Activated CD4-positive, alpha-beta memory T cell treated with anti-CD3 and anti-CD28 coated beads for 36 hours (primary cell): Measurements from ENCODE around the gene KCNK4. TPM values are rescaled to one million over a fixed set of nuclear protein-coding genes. Genes with fewer than 3 reads are reported as not detected.
A peak's percentile ranks its signal among the peaks of the same experiment; 100 is the strongest.

Source experiments
- CTCF ChIA-PET: fragments of 350-600 bp; sonication (Branson Sonifier 250); formaldehyde crosslinking; loops from one replicate; lab custom pipeline; 2021; ENCODE audit warnings: antibody characterized with exemption, inconsistent platforms; lab: Charles Lee
- POLR2A ChIA-PET: fragments of 350-600 bp; sonication (Branson Sonifier 250); formaldehyde crosslinking; loops from one replicate; lab custom pipeline; 2021; ENCODE audit warnings: antibody characterized with exemption; lab: Charles Lee
- DNase-seq: peaks from one replicate; pipeline ENCODE4 v3.0.0-alpha.2; 2020
- H3K27ac Mint-ChIP-seq: one replicate; pipeline ENCODE4 v1.8.0; 2021; ENCODE audit warnings: mixed read lengths
- H3K27me3 Mint-ChIP-seq: one replicate; pipeline ENCODE4 v1.8.0; 2021; ENCODE audit warnings: mixed read lengths
- H3K36me3 Mint-ChIP-seq: one replicate; pipeline ENCODE4 v1.8.0; 2021; ENCODE audit warnings: mixed read lengths
- H3K4me1 Mint-ChIP-seq: one replicate; pipeline ENCODE4 v1.8.0; 2021; ENCODE audit warnings: low read depth, mixed read lengths
- H3K4me3 Mint-ChIP-seq: one replicate; pipeline ENCODE4 v1.8.0; 2021; ENCODE audit warnings: mild to moderate bottlenecking, mixed read lengths
- H3K9me3 Mint-ChIP-seq: one replicate; pipeline ENCODE4 v1.8.0; 2021; ENCODE audit warnings: mixed read lengths
- intact Hi-C: fragments of 100-400 bp; cut with micrococcal nuclease; formaldehyde crosslinking; loops from one replicate; pipeline ENCODE4 v1.15.1; 2023
- total RNA-seq, 2 experiments: library from RNA; stranded (reverse); gene quantifications; one replicate each; pipeline ENCODE4 v1.2.3, GENCODE V29; 2021

Gene KCNK4
- total RNA-seq, 2 experiments from 2014 or later = 0.34 TPM; not detected in 1

DNA sequence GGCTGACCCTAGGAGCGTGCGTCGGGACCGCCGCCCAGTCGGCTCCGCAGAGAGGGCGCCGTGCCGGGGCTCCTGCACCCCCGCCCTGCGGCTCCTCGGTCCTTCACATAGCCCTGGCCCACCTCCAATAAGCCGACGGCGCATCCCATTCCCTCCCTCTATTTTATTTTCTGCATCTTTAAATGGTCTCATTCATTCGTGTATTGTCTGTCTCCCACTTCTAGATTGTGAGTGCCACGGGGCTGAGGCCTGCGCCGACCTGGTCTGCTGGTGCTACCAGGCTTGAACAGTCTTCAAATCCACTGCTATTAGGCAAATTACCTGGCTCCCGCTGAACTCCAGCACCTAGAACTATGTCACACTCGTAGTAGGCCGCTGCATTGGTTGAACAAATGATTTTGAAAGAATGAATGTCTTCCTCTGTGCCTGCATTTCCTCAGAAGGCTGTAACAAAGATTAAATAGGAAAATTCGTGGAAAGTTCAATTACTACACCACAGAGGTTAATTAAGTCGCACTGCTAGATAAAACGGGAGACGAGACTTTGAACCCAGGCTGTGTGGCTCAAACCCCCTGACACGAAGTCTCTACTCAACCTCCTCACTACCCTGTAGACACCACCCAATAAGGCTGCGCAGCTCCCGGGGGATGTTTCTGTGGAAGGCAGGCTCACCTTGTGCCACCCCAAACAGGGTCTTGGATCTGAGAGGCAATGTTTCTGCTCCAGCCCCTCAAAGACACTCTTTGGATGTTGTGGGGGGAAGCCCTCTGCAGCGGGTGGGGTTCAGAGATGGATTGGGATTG is 43.2 kb upstream of the KCNK4 start:
- peaks cover 9% of the 10 kb centered on the region for H3K36me3 Mint-ChIP-seq
- CTCF ChIA-PET = interaction anchor here (1.1 to 5.0 kb wide), 4 partner anchors 21 to 56 kb away, joined by 3 to 28 read pairs (median 14); partner anchors contain the start of genes CATSPERZ and ESRRA
- intact Hi-C loops = loop anchor here (10.0 kb wide), 1 partner anchor 867 kb away; the partner anchor contains the start of genes TM7SF2 and ZNHIT2
- peak overlapping the region; percentile 44 for H3K4me3 Mint-ChIP-seq
- POLR2A ChIA-PET = interaction anchor here (0.9 to 2.4 kb wide), 4 partner anchors 21 to 70 kb away, joined by 3 to 13 read pairs (median 4); partner anchors contain the start of genes ESRRA, PRDX5, STIP1 and TRMT112
- H3K27me3 Mint-ChIP-seq = no peaks in the 10 kb centered on the region
- DNase-seq = no peak
- H3K4me1 Mint-ChIP-seq = peaks cover 32% of the 10 kb centered on the region
- no peak overlapping the region for H3K27ac Mint-ChIP-seq
- no peaks in the 10 kb centered on the region for H3K9me3 Mint-ChIP-seq

DNA sequence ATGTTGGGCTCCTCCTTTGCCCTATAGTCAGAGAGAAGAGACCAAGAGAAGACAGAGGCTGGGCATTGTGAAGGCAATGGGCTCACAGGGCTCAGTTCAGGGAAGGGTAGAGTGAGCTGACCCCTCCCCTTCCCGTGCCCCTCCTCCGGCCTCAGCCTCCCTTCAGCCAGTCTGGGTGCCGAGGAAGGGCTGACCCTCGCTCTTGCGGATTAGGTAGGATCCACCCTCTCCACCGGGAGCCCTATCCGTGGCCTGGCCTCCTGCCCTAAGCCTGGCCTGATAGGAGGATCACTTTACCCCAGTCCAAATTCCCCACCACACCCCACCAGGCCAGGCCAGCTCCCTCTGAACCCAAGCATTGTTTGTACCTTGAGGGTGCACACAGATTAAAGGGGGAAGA is 42.5 kb upstream of the KCNK4 start:
- intact Hi-C loops = loop anchor here (10.0 kb wide), 1 partner anchor 866 kb away; the partner anchor contains the start of genes TM7SF2 and ZNHIT2
- H3K4me3 Mint-ChIP-seq = no peak overlapping the region
- POLR2A ChIA-PET = interaction anchor here (0.9 to 2.6 kb wide), 3 partner anchors 20 to 63 kb away, joined by 3 to 8 read pairs (median 3); partner anchors contain the start of gene STIP1

DNA sequence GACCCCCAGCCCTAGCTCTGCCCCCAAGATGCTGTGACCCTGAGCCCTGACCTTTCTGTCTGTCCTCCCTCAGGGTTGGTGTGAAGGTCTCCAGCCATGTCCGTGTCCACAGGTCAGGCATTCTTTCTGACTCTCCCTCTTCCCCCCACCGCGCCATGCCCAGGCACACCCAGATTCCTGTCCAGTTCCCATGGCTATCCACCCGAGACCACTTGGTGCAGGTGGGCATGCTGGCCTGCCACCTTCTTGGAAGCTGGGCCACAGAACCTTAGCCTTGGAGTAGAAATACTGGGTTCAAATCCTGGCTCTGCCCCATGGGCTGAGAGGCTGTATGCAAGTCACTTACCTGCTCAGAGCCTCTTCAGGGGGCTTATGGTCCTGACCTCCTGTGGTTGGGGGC is 42.1 kb upstream of the KCNK4 start:
- intact Hi-C loops = loop anchor here (10.0 kb wide), 1 partner anchor 866 kb away; the partner anchor contains the start of genes TM7SF2 and ZNHIT2

More for the DNA sequence above, 42.5 kb upstream of the KCNK4 start:
- CTCF ChIA-PET = no interaction called here
- Mint-ChIP-seq H3K27me3 (no peaks in the 10 kb centered on the region), H3K36me3 (peaks cover 4% of the 10 kb centered on the region), H3K4me1 (peaks cover 25% of the 10 kb centered on the region), H3K27ac (no peak overlapping the region), H3K9me3 (no peaks in the 10 kb centered on the region)
- no peak for DNase-seq

DNA sequence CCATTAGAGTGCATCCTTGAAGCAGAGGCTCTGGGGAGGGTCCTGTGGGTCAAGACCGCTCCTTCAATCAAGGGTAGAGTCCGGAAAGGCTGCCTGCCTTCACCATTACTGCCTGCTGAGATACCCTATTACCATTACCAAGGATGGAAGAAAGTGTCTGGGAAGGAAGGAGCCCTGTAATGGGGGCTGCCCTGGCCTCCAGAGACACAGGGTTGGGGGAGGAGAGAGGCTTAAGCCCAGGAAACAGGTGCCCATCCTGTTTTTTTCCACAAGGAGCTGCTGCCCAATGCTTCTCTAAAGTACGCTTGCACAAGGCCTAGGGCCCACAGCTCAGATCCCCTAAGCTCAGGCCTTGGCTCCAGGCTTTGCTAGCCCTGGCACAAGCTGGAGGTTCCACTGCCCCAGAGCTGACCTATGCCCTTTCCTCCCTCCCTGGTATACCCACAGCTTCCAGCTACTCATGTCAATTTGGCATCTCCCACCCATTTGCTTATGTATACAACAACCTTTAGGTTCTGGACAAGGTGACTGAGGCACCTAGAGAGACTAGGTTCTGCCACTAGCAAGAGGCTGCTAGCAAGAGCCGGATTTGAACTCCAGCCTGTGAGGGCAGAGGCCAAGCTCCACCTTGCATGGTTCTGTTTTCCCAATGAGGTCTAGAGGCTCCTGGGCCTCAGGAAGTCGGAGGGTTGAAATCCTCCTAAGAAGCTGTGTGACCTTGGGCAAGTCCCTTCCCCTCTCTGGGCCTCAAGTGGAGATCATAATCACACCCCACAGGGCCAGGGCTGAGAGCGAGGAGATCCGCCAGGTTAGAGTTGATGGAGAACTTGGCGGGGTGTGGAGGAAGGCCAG is 41.3 kb upstream of the KCNK4 start:
- Mint-ChIP-seq H3K4me3 (no peak overlapping the region), H3K27me3 (no peaks in the 10 kb centered on the region), H3K9me3 (no peaks in the 10 kb centered on the region), H3K27ac (peak overlapping the region; percentile 18), H3K4me1 (peaks cover 18% of the 10 kb centered on the region), H3K36me3 (no peaks in the 10 kb centered on the region)
- intact Hi-C loops = loop anchor here (10.0 kb wide), 1 partner anchor 865 kb away; the partner anchor contains the start of genes TM7SF2 and ZNHIT2
- ChIA-PET CTCF (interaction anchor here (0.6 to 3.8 kb wide), 13 partner anchors 7 to 55 kb away, joined by 3 to 29 read pairs (median 8); partner anchors contain the start of genes BAD, CATSPERZ and FERMT3), POLR2A (interaction anchor here (1.1 to 2.6 kb wide), 5 partner anchors 9 to 63 kb away, joined by 3 to 8 read pairs (median 4); partner anchors contain the start of genes ESRRA and FKBP2)
- DNase-seq = no peak

More for the DNA sequence above, 42.1 kb upstream of the KCNK4 start:
- Mint-ChIP-seq H3K27ac (no peak overlapping the region), H3K9me3 (no peaks in the 10 kb centered on the region), H3K27me3 (no peaks in the 10 kb centered on the region), H3K4me3 (no peak overlapping the region), H3K4me1 (peaks cover 21% of the 10 kb centered on the region), H3K36me3 (no peaks in the 10 kb centered on the region)
- ChIA-PET CTCF (interaction anchor here (0.6 to 3.8 kb wide), 3 partner anchors 22 to 55 kb away, joined by 4 to 29 read pairs (median 12); partner anchors contain the start of gene CATSPERZ), POLR2A (interaction anchor here (1.5 to 2.6 kb wide), 2 partner anchors 20 to 22 kb away, joined by 3 to 8 read pairs; no protein-coding TSS in a partner anchor)
- DNase-seq = no peak

DNA sequence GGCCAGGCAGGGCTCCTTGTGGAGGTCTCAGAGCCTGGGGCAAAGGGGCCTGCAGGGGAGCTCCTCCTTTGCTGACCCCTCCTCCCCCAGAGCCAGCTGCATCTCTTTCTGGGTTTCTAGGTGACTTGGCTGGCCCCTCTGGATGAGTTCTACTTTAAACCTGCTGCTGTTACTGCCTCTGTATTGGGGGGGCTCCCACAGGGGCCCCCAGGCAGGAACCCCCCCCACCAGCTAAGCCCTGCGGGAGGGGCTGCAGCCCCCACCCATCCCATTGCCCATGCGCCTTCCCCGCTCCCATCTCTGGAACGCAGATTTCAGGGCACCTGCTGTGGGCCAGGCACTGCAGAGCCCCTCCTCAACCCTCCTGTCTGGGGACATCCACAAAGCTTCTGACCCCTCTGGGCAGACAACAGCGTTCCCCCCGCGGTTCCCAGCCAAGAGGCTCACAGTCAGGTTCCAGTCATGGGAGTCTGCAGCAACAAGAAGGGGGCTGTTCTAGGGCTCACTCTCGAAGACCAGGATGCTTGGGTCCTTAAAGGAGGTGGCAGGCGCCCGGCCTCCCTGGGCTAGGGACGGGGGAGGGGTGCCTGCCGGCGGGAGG is 40.6 kb upstream of the KCNK4 start:
- intact Hi-C loops = loop anchor here (1.0 kb wide), 1 partner anchor 19 kb away; no protein-coding TSS in a partner anchor
- Mint-ChIP-seq H3K27me3 (no peaks in the 10 kb centered on the region), H3K27ac (no peak overlapping the region), H3K36me3 (no peaks in the 10 kb centered on the region), H3K4me3 (peak overlapping the region; percentile 75), H3K9me3 (no peaks in the 10 kb centered on the region), H3K4me1 (peaks cover 18% of the 10 kb centered on the region)
- CTCF ChIA-PET = interaction anchor here (1.1 to 3.8 kb wide), 13 partner anchors 8 to 67 kb away, joined by 3 to 29 read pairs (median 8); partner anchors contain the start of genes BAD, CATSPERZ, FERMT3 and PRDX5
- no peak for DNase-seq
- POLR2A ChIA-PET = interaction anchor here (1.1 to 2.6 kb wide), 5 partner anchors 9 to 63 kb away, joined by 3 to 8 read pairs (median 4); partner anchors contain the start of genes ESRRA and FKBP2

DNA sequence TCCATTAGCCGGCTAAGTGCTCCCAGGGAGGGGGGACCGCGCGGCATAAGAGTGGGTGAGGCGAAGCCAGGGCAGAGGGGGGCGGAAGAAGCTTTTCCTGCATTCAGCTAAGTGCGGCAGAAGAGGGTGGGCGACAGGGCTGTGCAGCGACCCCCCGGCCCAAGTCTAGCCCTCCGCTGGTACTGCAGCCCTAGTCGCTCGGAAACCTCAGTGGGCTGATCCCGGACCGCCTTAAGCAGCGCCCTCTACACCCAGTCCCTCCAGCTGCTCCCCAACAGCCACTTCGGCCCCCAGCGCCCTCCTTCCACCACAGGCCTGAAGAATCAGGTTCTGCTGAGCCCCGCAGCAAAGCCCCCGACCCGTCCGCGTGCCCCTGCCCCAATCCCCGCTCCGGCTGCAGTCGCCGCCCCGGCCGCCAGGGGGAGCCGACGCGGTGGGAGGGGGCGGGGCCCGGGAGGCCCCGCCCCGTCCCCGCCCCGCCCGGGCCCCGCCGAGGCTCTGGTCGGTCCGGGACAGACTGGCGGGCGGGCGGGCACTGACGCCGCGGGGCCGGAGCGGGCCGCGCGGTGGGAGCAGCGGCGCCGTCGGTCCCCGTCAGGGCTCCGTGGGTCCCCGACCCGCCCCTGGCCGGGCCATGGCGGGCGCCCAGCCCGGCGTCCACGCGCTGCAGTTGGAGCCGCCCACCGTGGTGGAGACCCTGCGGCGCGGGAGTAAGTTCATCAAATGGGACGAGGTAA is 39.9 kb upstream of the KCNK4 start, which contains the start of gene PLCB3:
PLCB3 (plus strand) TSS at position 515 of the 737 bp plus-strand sequence; CDS start at position 635, 120 bp downstream.
- Mint-ChIP-seq H3K9me3 (no peaks in the 10 kb centered on the region), H3K4me1 (peaks cover 18% of the 10 kb centered on the region), H3K27me3 (no peaks in the 10 kb centered on the region), H3K4me3 (peak within 1 kb of the TSS; percentile 83), H3K36me3 (no peaks in the 10 kb centered on the region), H3K27ac (no peak within 1 kb of the TSS)
- ChIA-PET CTCF (interaction anchor here (1.0 to 3.8 kb wide), 15 partner anchors 8 to 66 kb away, joined by 3 to 29 read pairs (median 7); partner anchors contain the start of genes BAD, CATSPERZ, FERMT3 and NUDT22), POLR2A (interaction anchor here (1.0 to 2.6 kb wide), 6 partner anchors 10 to 60 kb away, joined by 4 to 8 read pairs (median 4); partner anchors contain the start of genes ESRRA and FKBP2)
- intact Hi-C loops = loop anchor here (1.0 kb wide), 1 partner anchor 18 kb away; no protein-coding TSS in a partner anchor
- DNase-seq = peak; percentile 71

DNA sequence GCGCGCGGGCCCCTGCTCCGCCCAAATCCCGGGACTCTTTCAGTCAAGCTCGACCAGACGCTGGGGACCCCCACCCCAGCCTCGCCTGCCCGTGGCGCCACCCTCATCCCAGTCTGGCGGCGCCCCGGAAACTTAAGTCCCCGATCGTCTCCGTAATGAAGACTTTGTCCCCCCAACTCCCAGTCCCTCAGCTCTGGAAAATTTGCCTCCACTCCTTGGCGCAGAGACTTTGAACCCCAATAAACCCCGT is 39.4 kb upstream of the KCNK4 start:
- intact Hi-C loops = loop anchor here (1.0 kb wide), 1 partner anchor 18 kb away; no protein-coding TSS in a partner anchor
- DNase-seq = no peak
- no peaks in the 10 kb centered on the region for H3K9me3 Mint-ChIP-seq
- peak overlapping the region; percentile 83 for H3K4me3 Mint-ChIP-seq
- POLR2A ChIA-PET = interaction anchor here (1.0 to 1.5 kb wide), 3 partner anchors 17 to 60 kb away, joined by 3 to 8 read pairs (median 4); no protein-coding TSS in a partner anchor
- no peak overlapping the region for H3K27ac Mint-ChIP-seq
- H3K4me1 Mint-ChIP-seq = peaks cover 18% of the 10 kb centered on the region
- CTCF ChIA-PET = interaction anchor here (0.6 to 3.8 kb wide), 13 partner anchors 9 to 68 kb away, joined by 3 to 29 read pairs (median 7); partner anchors contain the start of genes BAD, CATSPERZ, FERMT3 and NUDT22
- H3K27me3 Mint-ChIP-seq = no peaks in the 10 kb centered on the region
- H3K36me3 Mint-ChIP-seq = no peaks in the 10 kb centered on the region

DNA sequence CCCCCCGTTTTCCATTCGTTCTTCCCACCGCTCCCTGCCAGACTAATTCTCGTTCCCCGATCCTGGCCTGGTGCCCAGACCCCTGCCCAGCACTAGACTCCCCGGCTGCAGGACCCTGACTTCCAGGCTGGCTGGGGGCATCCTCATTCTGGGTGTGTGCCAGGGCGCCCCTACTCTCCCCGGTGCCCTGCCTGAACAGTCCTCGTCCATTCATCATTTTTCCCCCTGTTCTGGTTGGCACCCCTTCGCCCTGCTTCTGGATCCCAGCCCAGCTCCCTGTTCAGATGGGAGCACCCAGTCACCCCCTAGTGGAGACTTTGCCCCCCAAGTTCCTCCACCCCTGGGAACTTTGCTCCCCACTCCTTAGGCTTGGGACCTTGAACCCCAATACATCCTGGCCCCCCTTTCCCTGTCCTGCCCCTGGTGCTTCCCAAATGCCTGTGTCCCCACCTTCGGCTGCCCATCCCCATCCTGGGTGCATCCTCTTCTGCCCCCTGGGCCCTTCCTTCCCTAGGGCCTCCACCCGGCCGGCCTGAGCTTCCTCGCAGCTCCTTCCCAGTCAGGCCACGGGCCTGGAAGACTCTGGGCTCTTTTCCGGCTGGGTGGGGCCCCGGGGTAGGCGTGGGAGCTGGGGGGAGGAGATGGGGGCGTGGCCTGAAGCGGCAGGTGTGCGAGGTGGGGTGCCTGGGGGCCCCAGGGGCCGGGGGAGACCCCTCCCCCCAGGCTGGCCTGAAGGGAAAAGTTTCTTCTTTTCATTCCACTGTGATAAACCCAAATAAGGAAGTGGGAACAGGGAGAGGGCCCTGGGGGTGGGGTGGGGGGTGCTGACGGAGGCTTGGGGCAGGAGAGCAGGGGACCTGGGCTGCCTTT is 38.9 kb upstream of the KCNK4 start:
- POLR2A ChIA-PET = interaction anchor here (0.7 to 1.5 kb wide), 5 partner anchors 9 to 61 kb away, joined by 3 to 8 read pairs (median 3); no protein-coding TSS in a partner anchor

DNA sequence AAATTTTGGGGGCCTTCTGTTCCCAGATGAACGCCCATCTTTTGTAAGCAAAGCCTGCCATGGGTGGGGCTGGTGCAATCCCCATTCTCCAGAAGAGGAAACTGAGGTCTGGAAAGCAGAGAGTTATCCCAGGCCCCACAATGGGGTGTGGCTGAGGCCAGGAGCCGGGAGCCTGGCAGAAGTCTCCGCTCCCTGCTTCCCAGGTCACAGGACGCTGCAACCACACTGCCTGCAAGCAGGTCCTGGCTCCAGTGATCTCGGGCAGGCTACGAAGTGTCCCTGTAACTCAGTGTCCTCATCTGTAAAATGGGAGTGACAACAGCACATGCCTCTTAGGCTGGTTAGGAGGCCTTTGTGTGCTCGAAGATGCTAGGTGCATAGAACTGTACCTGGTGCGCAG is 38.1 kb upstream of the KCNK4 start:
- POLR2A ChIA-PET = interaction anchor here (1.3 to 1.5 kb wide), 2 partner anchors 15 to 19 kb away, joined by 3 to 8 read pairs; no protein-coding TSS in a partner anchor
- CTCF ChIA-PET = interaction anchor here (0.7 to 3.8 kb wide), 3 partner anchors 16 to 51 kb away, joined by 3 to 29 read pairs (median 3); partner anchors contain the start of gene CATSPERZ

More for the DNA sequence above, 38.9 kb upstream of the KCNK4 start:
- peaks cover 18% of the 10 kb centered on the region for H3K4me1 Mint-ChIP-seq
- peak overlapping the region; percentile 83 for H3K4me3 Mint-ChIP-seq
- H3K36me3 Mint-ChIP-seq = no peaks in the 10 kb centered on the region
- intact Hi-C loops = no loop called here
- no peaks in the 10 kb centered on the region for H3K9me3 Mint-ChIP-seq
- CTCF ChIA-PET = interaction anchor here (0.6 to 3.8 kb wide), 13 partner anchors 9 to 69 kb away, joined by 3 to 29 read pairs (median 6); partner anchors contain the start of genes CATSPERZ, FERMT3, NUDT22 and PRDX5
- peak; percentile 31 for DNase-seq
- no peak overlapping the region for H3K27ac Mint-ChIP-seq
- H3K27me3 Mint-ChIP-seq = no peaks in the 10 kb centered on the region

More for the DNA sequence above, 38.1 kb upstream of the KCNK4 start:
- Mint-ChIP-seq H3K4me3 (no peak overlapping the region), H3K27ac (no peak overlapping the region), H3K9me3 (no peaks in the 10 kb centered on the region), H3K4me1 (peaks cover 15% of the 10 kb centered on the region), H3K27me3 (no peaks in the 10 kb centered on the region), H3K36me3 (peaks cover 3% of the 10 kb centered on the region)
- intact Hi-C loops = no loop called here
- no peak for DNase-seq
